A549 (cell line): ENCODE results near the gene CDRT15. TPM values are rescaled to one million over a fixed set of nuclear protein-coding genes. Genes with fewer than 3 reads are reported as not detected.

ENCODE experiments used
- ATAC-seq, 2 experiments: fragments of 200-7000 bp in 1 of 2; fragments of >200 bp in 1 of 2; cut with Nextera tagmentation in 1 of 2; cut with Tn5 transposase in 1 of 2; 3 replicates each; pipeline versions ENCODE4 v1.8.0 to v1.9.1; 2018 to 2020; ENCODE audit warnings: mild to moderate bottlenecking in 1 of 2, moderate library complexity in 1 of 2
- CTCF ChIA-PET: fragments of 300-600 bp; sonication (Branson Sonifier 250); formaldehyde crosslinking; extraction: SDS; loops from one replicate; lab custom pipeline; 2021; ENCODE audit warnings: antibody characterized with exemption, inconsistent platforms; lab: Yijun Ruan, JAX
- POLR2A ChIA-PET: fragments of 350-600 bp; formaldehyde crosslinking; extraction: SDS; loops from one replicate; lab custom pipeline; 2021; ENCODE audit warnings: antibody characterized with exemption, inconsistent platforms; lab: Yijun Ruan, JAX
- DNase-seq, 2 experiments: peaks; one replicate each; pipeline versions ENCODE4 v3.0.0 to v3.0.0-alpha.2; 2011 to 2016; ENCODE audit warnings: low read depth in 1 of 2, low spot score in 1 of 2
- FAIRE-seq: peaks from 2 replicates; lab custom pipeline; 2011; peaks lifted over from hg19 to GRCh38; lab: Jason Lieb, UNC
- H3K27ac ChIP-seq, 2 experiments: fragments of >200 bp; sonication (Bioruptor Twin); formaldehyde crosslinking; 3 replicates each; pipeline ENCODE4 v1.5.1; 2016 to 2017
- H3K4me1 ChIP-seq: fragments of >200 bp; sonication (Bioruptor Twin); formaldehyde crosslinking; 3 replicates; pipeline ENCODE4 v1.6.1; 2016
- H3K4me2 ChIP-seq: fragments of >200 bp; sonication (Bioruptor Twin); formaldehyde crosslinking; 3 replicates; pipeline ENCODE4 v1.6.1; 2016
- H3K4me3 ChIP-seq: fragments of >200 bp; sonication (Bioruptor Twin); formaldehyde crosslinking; 3 replicates; pipeline ENCODE4 v1.5.1; 2016
- H3K9me3 ChIP-seq: fragments of >200 bp; sonication (Bioruptor Twin); formaldehyde crosslinking; 3 replicates; pipeline ENCODE4 v1.6.1; 2016
- CBX8 ChIP-seq: fragments of 200-600 bp; sonication (generic); IDR thresholded peaks from 2 replicates; pipeline ENCODE4 v1.6.1; 2016
- EP300 ChIP-seq, 2 experiments: fragments of >200 bp; sonication (Bioruptor Twin); formaldehyde crosslinking; IDR thresholded peaks; 2 replicates in 1 of 2; 3 replicates in 1 of 2; pipeline ENCODE4 v1.6.1; 2016 to 2017
- FOSB ChIP-seq: fragments of 250-450 bp; sonication (Bioruptor Pico); IDR thresholded peaks from 2 replicates; pipeline ENCODE4 v1.5.0; 2020; ENCODE audit warnings: mild to moderate bottlenecking, moderate library complexity
- FOXS1 ChIP-seq: fragments of 250-450 bp; sonication (Bioruptor Pico); IDR thresholded peaks from 2 replicates; pipeline ENCODE4 v1.5.0; 2020; ENCODE audit warnings: mild to moderate bottlenecking, moderate library complexity
- HEYL ChIP-seq: fragments of 250-450 bp; sonication (Bioruptor Pico); IDR thresholded peaks from 2 replicates; pipeline ENCODE4 v1.8.0; 2021; ENCODE audit warnings: mild to moderate bottlenecking, moderate library complexity
- HOXA7 ChIP-seq: fragments of 250-450 bp; sonication (Bioruptor Pico); IDR thresholded peaks from 2 replicates; pipeline ENCODE4 v1.5.0; 2020; ENCODE audit warnings: mild to moderate bottlenecking, moderate library complexity
- HOXB13 ChIP-seq: fragments of 250-450 bp; sonication (Bioruptor Pico); IDR thresholded peaks from 2 replicates; pipeline ENCODE4 v1.5.0; 2020; ENCODE audit warnings: low read depth, mild to moderate bottlenecking, moderate library complexity
- HOXB5 ChIP-seq: fragments of 250-450 bp; sonication (Bioruptor Pico); IDR thresholded peaks from 2 replicates; pipeline ENCODE4 v1.5.0; 2020; ENCODE audit warnings: mild to moderate bottlenecking, moderate library complexity
- JUN ChIP-seq, 2 experiments: fragments of >200 bp; sonication (Bioruptor Twin); formaldehyde crosslinking; IDR thresholded peaks; 2 replicates in 1 of 2; 3 replicates in 1 of 2; pipeline ENCODE4 v1.6.1; 2016 to 2017
- JUNB ChIP-seq: fragments of >200 bp; sonication (Bioruptor Twin); formaldehyde crosslinking; IDR thresholded peaks from 2 replicates; pipeline ENCODE4 v1.6.1; 2016
- KDM1A ChIP-seq: fragments of 200-600 bp; sonication (generic); IDR thresholded peaks from 2 replicates; pipeline ENCODE4 v1.6.1; 2016; ENCODE audit warnings: low read depth, mild to moderate bottlenecking
- MAZ ChIP-seq: fragments of 150-350 bp; IDR thresholded peaks from 2 replicates; pipeline ENCODE4 v1.6.1; 2014; ENCODE audit warnings: antibody characterized with exemption, low read depth, low read length, borderline replicate concordance
- MYC ChIP-seq: IDR thresholded peaks from 2 replicates; pipeline ENCODE4 v1.6.1; 2012; ENCODE audit warnings: mild to moderate bottlenecking, inconsistent platforms, low read length, improper control_type of control experiment, borderline replicate concordance
- NFE2L2 ChIP-seq: fragments of 150-350 bp; conservative IDR thresholded peaks from 2 replicates; pipeline ENCODE4 v1.6.1; 2014; ENCODE audit warnings: low read length
- PHF8 ChIP-seq: fragments of 200-600 bp; sonication (generic); IDR thresholded peaks from 2 replicates; pipeline ENCODE4 v1.6.1; 2016; ENCODE audit warnings: low read depth, mild to moderate bottlenecking, antibody characterized with exemption, moderate library complexity, borderline replicate concordance
- RAD21 ChIP-seq, 2 experiments: fragments of >200 bp in 1 of 2; sonication (Bioruptor Twin) in 1 of 2; formaldehyde crosslinking in 1 of 2; IDR thresholded peaks in 1 of 2; conservative IDR thresholded peaks in 1 of 2; 2 replicates in 1 of 2; 3 replicates in 1 of 2; pipeline ENCODE4 v1.6.1; 2012 to 2018; ENCODE audit warnings: inconsistent platforms in 1 of 2
- RCOR1 ChIP-seq: fragments of 150-350 bp; IDR thresholded peaks from 2 replicates; pipeline ENCODE4 v1.6.1; 2014; ENCODE audit warnings: antibody characterized with exemption, low read length, low read depth
- RNF2 ChIP-seq: fragments of 200-600 bp; sonication (generic); IDR thresholded peaks from 2 replicates; pipeline ENCODE4 v1.6.1; 2016; ENCODE audit warnings: low read depth, mild to moderate bottlenecking, antibody characterized with exemption, moderate library complexity, borderline replicate concordance
- SMC3 ChIP-seq: fragments of >200 bp; sonication (Bioruptor Twin); formaldehyde crosslinking; IDR thresholded peaks from 3 replicates; pipeline ENCODE4 v1.6.1; 2018; ENCODE audit warnings: inconsistent platforms
- SREBF2 ChIP-seq: fragments of 450-650 bp; IDR thresholded peaks from 2 replicates; pipeline ENCODE4 v1.6.1; 2014; ENCODE audit warnings: mild to moderate bottlenecking, moderate library complexity
- TP53 ChIP-seq: fragments of 250-450 bp; sonication (Bioruptor Pico); IDR thresholded peaks from 2 replicates; pipeline ENCODE4 v1.5.0; 2021; ENCODE audit warnings: mild to moderate bottlenecking, moderate library complexity
- WGBS: methylation state at CpG from one replicate; pipeline ENCODE4 v1.1.6; 2017; ENCODE audit errors: missing lambda C conversion rate; 5-methylcytosine and 5-hydroxymethylcytosine counted together
- polyA plus RNA-seq, 4 experiments: library from polyadenylated mRNA; depleted of rRNA in 3 of 4; stranded (reverse); fragments of >200 nt; fragmentation: RNase III in 1 of 4; extraction: RNeasy Plus Mini Kit Qiagen cat#74134 plus additional on column Dnase treatment in 1 of 4; gene quantifications; 2 replicates in 3 of 4; 3 replicates in 1 of 4; pipeline ENCODE4 v1.2.3, GENCODE V29; 2011 to 2017
- TF ChIP-seq, protein P1 (sequence below): fragments of >200 bp; sonication (Bioruptor Twin); formaldehyde crosslinking; IDR thresholded peaks from 3 replicates; pipeline ENCODE4 v1.6.1; 2016
- TF ChIP-seq, protein P2 (sequence below): IDR thresholded peaks from 2 replicates; pipeline ENCODE4 v1.6.1; 2012
- TF ChIP-seq, protein P3 (sequence below): IDR thresholded peaks from 2 replicates; pipeline ENCODE4 v1.6.1; 2012
- TF ChIP-seq, protein P4 (sequence below): fragments of 250-450 bp; sonication (Bioruptor Pico); IDR thresholded peaks from 2 replicates; pipeline ENCODE4 v1.5.0; 2020; ENCODE audit warnings: low read depth, mild to moderate bottlenecking, moderate library complexity

CDRT15 gene
- polyA plus RNA-seq, 2 of the 4 experiments (the other 2 are of a cell fraction): not detected

DNA sequence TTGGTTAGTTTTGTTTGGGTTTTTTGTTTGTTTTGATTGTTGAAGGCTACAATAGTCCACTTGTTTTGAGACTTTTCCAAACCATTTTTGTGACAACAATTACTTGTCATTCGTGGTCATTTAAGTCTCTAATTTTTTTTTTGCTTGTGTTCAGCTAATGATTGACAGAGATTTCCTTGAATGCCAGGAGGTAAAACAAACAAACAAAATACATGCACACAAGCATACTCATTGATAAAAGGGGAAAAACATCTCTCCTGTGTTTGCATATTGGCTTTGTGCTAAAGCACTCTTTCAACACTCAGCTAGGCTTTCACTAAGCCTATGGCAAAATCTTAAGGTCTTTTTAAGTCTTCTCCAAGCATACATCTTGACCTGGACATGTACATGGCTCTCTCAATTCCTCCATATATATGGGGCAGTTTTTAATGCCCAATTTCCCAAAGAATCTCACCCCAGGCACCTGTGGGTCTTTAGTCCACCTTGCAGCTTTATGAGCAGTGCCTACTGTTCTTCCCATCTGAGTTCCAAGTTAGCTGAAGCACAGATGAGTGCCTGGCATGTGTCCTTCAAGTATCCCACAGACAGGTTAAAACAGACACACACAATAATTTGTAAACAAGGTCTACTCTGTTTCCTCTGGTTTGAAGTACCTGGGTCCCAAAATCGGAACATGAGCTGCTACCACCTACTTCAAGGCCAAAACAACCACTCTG is 40.0 kb upstream of the CDRT15 start (continued):
- TF ChIP-seq JUN (IDR thresholded peaks at IDR 0.05) (no peak), SREBF2 (no peak), HOXB5 (CRISPR knock-in tag) (no peak), EP300 (IDR thresholded peaks at IDR 0.05) (no peak), RNF2 (no peak), TP53 (CRISPR knock-in tag) (no peak), HOXB13 (CRISPR knock-in tag) (no peak)
- TF ChIP-seq, protein P1, sequence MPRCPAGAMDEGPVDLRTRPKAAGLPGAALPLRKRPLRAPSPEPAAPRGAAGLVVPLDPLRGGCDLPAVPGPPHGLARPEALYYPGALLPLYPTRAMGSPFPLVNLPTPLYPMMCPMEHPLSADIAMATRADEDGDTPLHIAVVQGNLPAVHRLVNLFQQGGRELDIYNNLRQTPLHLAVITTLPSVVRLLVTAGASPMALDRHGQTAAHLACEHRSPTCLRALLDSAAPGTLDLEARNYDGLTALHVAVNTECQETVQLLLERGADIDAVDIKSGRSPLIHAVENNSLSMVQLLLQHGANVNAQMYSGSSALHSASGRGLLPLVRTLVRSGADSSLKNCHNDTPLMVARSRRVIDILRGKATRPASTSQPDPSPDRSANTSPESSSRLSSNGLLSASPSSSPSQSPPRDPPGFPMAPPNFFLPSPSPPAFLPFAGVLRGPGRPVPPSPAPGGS: no peak

DNA sequence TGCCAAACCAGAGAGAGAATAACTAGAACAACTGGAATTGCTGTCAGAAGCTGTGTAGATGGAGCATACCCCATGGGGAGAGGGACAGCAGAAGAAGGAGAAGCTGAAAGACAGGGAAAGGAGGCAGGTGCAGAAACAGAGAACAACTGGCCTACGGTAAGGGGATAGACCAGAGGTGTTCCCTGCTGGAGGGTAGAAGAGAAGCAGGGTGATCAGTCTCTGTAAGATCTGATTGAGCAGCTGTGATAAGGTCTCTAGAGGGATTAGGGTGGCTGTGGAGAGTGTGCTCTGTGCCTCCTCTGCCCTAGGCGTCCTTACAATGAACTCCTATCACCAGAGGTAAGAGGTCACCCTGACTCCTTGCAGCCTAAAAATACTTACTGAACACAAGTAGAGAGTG is 33.8 kb upstream of the CDRT15 start:
- ChIA-PET CTCF (interaction anchor here (0.5 kb wide), 2 partner anchors 479 to 859 kb away, joined by 3 to 5 read pairs; no protein-coding TSS in a partner anchor), POLR2A (no interaction called here)
- WGBS: 2% methylated on average over 2 of the region's 2 CpGs
- ATAC-seq (no peak), FAIRE-seq (no peak), DNase-seq (no peak)
- no peak for TF ChIP-seq KDM1A
- no peak for TF ChIP-seq SREBF2
- no peak for TF ChIP-seq CBX8
- no peak for TF ChIP-seq NFE2L2
- no peak for TF ChIP-seq RCOR1
- TF ChIP-seq FOSB (CRISPR knock-in tag): no peak
- no peak for TF ChIP-seq SMC3
- no peak for TF ChIP-seq EP300 (IDR thresholded peaks at IDR 0.05)
- TF ChIP-seq FOXS1 (CRISPR knock-in tag): no peak
- no peak for TF ChIP-seq HOXB13 (CRISPR knock-in tag)
- TF ChIP-seq, protein P2, sequence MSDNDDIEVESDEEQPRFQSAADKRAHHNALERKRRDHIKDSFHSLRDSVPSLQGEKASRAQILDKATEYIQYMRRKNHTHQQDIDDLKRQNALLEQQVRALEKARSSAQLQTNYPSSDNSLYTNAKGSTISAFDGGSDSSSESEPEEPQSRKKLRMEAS: no peak
- TF ChIP-seq HEYL (CRISPR knock-in tag): no peak
- TF ChIP-seq MAZ: no peak
- H3K4me1 ChIP-seq: no peaks in the 10 kb centered on the region
- no peak overlapping the region for H3K4me3 ChIP-seq
- H3K9me3 ChIP-seq: no peaks in the 10 kb centered on the region
- H3K4me2 ChIP-seq: no peak overlapping the region
- no peak overlapping the region for H3K27ac ChIP-seq

DNA sequence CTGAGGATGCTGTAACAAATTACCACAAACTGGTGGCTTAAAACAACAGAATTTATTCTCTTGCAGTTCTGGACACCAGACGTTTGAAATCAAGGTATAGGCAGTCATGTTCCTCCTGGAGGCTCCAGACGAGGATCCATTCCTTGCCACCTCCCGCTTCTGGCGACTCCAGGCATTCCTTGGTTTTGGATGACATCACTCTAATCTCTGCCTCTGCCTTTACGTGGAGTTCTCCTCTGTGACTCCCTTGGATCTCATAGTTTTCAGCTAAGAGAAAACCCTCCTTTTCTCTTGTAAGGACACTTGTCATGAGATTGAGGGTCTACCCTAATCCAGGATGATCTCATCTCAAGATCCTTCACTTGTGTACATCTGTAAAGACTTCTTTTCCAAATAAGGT is 32.8 kb upstream of the CDRT15 start:
- POLR2A ChIA-PET: no interaction called here
- no peak overlapping the region for H3K27ac ChIP-seq
- H3K4me3 ChIP-seq: no peak overlapping the region
- H3K4me2 ChIP-seq: no peak overlapping the region
- CTCF ChIA-PET: interaction anchor here (1.9 kb wide), 1 partner anchor 27 kb away, joined by 5 read pairs; no protein-coding TSS in a partner anchor
- 25% methylated on average over 5 of the region's 5 CpGs for WGBS
- H3K4me1 ChIP-seq: no peaks in the 10 kb centered on the region
- no peak for ATAC-seq
- TF ChIP-seq, protein P3, sequence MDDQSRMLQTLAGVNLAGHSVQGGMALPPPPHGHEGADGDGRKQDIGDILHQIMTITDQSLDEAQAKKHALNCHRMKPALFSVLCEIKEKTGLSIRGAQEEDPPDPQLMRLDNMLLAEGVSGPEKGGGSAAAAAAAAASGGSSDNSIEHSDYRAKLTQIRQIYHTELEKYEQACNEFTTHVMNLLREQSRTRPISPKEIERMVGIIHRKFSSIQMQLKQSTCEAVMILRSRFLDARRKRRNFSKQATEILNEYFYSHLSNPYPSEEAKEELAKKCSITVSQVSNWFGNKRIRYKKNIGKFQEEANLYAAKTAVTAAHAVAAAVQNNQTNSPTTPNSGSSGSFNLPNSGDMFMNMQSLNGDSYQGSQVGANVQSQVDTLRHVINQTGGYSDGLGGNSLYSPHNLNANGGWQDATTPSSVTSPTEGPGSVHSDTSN: no peak
- TF ChIP-seq HOXA7 (CRISPR knock-in tag) (no peak), FOSB (CRISPR knock-in tag) (no peak), PHF8 (no peak), NFE2L2 (no peak), RAD21 (conservative IDR thresholded peaks at IDR 0.05 in 1 of 2, IDR thresholded peaks at IDR 0.05 in 1 of 2) (no peak), MYC (no peak), HOXB5 (CRISPR knock-in tag) (no peak), JUNB (no peak)
- TF ChIP-seq, protein P2: no peak
- TF ChIP-seq, protein P4, sequence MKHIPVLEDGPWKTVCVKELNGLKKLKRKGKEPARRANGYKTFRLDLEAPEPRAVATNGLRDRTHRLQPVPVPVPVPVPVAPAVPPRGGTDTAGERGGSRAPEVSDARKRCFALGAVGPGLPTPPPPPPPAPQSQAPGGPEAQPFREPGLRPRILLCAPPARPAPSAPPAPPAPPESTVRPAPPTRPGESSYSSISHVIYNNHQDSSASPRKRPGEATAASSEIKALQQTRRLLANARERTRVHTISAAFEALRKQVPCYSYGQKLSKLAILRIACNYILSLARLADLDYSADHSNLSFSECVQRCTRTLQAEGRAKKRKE (CRISPR knock-in tag): no peak
- no peak for DNase-seq
- FAIRE-seq: no peak
- H3K9me3 ChIP-seq: no peaks in the 10 kb centered on the region
